ENCODE results near the gene ZNF14. TPM values are rescaled to one million over a fixed set of nuclear protein-coding genes. Genes with fewer than 3 reads are reported as not detected.

ZNF14 gene
- total and polyA plus RNA-seq, 2 of the 13 experiments (the other 11 are each of a cell fraction or from before 2014, with no cell fraction given): 1.9 to 6.2 TPM

DNA sequence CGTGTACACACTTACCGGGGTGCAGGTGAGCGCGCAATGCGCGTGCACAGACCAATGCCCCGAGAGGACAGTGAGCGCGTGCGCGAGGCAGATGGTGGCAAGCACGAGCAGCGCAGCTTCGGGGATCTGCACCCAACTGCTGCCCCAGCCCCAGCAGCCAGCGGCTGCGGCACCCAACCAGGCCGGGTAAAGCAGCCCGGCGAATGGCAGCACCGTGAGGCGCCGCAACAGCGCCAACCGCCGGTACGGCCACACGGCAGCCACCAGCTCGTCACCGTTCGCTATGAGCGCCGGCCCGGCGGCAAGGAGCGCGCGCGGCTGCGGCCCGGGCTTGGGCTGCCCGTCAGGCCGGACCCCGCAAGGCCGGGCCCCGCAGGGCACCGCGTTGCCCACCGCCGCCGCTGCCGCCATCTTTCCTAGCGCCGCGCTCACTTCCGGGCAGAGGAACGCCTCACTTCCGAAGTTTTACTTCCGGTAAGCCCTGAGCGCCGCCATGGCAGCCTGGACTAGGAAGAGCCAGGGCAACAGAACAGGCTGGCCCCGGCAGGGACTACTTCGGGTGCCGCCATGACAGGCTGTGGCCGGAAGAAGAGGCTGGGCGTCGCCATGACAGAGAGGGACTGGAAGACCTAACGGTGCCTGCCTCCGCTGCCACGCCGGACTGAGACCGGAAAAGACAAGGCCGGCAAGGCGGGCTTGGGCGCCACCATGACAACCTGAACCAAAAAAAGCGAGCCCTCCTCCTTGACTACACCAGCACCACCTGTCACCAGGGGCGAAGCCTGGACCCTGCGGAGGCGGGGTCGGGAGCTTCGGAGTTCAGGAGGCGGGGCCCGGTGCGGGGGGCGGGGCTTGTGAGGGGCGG, 69.4 kb downstream of the ZNF14 start, which contains the start of gene ATP13A1 (continued):
- TF ChIP-seq, protein P1, sequence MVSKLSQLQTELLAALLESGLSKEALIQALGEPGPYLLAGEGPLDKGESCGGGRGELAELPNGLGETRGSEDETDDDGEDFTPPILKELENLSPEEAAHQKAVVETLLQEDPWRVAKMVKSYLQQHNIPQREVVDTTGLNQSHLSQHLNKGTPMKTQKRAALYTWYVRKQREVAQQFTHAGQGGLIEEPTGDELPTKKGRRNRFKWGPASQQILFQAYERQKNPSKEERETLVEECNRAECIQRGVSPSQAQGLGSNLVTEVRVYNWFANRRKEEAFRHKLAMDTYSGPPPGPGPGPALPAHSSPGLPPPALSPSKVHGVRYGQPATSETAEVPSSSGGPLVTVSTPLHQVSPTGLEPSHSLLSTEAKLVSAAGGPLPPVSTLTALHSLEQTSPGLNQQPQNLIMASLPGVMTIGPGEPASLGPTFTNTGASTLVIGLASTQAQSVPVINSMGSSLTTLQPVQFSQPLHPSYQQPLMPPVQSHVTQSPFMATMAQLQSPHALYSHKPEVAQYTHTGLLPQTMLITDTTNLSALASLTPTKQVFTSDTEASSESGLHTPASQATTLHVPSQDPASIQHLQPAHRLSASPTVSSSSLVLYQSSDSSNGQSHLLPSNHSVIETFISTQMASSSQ (IDR thresholded peaks at IDR 0.05; ENCODE audit: low read depth): no peak
- TF ChIP-seq, protein P1 (CRISPR knock-in tag; IDR thresholded peaks at IDR 0.05; ENCODE audit: borderline replicate concordance): peak; percentile 23; the same call in 1 of the 2 replicates
- TF ChIP-seq KDM5B (CRISPR knock-in tag; IDR thresholded peaks at IDR 0.05; ENCODE audit: borderline replicate concordance): peak; percentile 73; the same call in 1 of the 2 replicates
- TF ChIP-seq, protein P2, sequence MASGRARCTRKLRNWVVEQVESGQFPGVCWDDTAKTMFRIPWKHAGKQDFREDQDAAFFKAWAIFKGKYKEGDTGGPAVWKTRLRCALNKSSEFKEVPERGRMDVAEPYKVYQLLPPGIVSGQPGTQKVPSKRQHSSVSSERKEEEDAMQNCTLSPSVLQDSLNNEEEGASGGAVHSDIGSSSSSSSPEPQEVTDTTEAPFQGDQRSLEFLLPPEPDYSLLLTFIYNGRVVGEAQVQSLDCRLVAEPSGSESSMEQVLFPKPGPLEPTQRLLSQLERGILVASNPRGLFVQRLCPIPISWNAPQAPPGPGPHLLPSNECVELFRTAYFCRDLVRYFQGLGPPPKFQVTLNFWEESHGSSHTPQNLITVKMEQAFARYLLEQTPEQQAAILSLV (CRISPR knock-in tag; IDR thresholded peaks at IDR 0.05; ENCODE audit: borderline replicate concordance): no peak
- peak; percentile 85 for TF ChIP-seq ZNF563 (CRISPR knock-in tag; IDR thresholded peaks at IDR 0.05)
- TF ChIP-seq GATAD2A (CRISPR knock-in tag; IDR thresholded peaks at IDR 0.05): no peak
- TF ChIP-seq ZNF766 (CRISPR knock-in tag; IDR thresholded peaks at IDR 0.05; ENCODE audit: borderline replicate concordance): 0 out of 2 replicates have a peak, but pooled peaks have one; percentile 59
- no peak for TF ChIP-seq MTF2 (CRISPR knock-in tag; IDR thresholded peaks at IDR 0.05; ENCODE audit: borderline replicate concordance)
- peak; percentile 100 for TF ChIP-seq YY1 (IDR thresholded peaks at IDR 0.05; ENCODE audit: insufficient read depth, insufficient replicate concordance, low read depth, low read length)
- TF ChIP-seq ZZZ3 (CRISPR knock-in tag; IDR thresholded peaks at IDR 0.05; ENCODE audit: borderline replicate concordance): 0 out of 2 replicates have a peak, but pooled peaks have one; percentile 57
- TF ChIP-seq, protein P3, sequence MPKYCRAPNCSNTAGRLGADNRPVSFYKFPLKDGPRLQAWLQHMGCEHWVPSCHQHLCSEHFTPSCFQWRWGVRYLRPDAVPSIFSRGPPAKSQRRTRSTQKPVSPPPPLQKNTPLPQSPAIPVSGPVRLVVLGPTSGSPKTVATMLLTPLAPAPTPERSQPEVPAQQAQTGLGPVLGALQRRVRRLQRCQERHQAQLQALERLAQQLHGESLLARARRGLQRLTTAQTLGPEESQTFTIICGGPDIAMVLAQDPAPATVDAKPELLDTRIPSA (CRISPR knock-in tag; IDR thresholded peaks at IDR 0.05; ENCODE audit: borderline replicate concordance): no peak
- 0 out of 2 replicates have a peak, but pooled peaks have one; percentile 1 for TF ChIP-seq ZNF724P (CRISPR knock-in tag; IDR thresholded peaks at IDR 0.05; ENCODE audit: borderline replicate concordance)
- peak; percentile 80 for TF ChIP-seq ZNF772 (CRISPR knock-in tag; IDR thresholded peaks at IDR 0.05)
- TF ChIP-seq ZNF235 (CRISPR knock-in tag; IDR thresholded peaks at IDR 0.05; ENCODE audit: borderline replicate concordance): no peak
- TF ChIP-seq, protein P4, sequence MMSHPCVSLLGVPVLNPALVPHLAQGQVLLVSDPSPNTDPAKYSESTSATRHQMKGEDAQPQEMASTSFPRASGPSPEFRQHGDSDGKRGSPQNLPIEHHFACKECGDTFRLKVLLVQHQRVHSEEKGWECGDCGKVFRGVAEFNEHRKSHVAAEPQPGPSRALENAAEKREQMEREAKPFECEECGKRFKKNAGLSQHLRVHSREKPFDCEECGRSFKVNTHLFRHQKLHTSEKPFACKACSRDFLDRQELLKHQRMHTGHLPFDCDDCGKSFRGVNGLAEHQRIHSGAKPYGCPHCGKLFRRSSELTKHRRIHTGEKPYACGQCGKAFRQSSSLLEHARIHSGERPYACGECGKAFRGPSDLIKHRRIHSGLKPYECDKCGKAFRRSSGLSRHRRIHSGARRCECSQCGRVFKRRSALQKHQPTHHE (CRISPR knock-in tag; IDR thresholded peaks at IDR 0.05; ENCODE audit: borderline replicate concordance): 0 out of 2 replicates have a peak, but pooled peaks have one; percentile 43
- peak; percentile 55; the same call in 1 of the 2 replicates for TF ChIP-seq SATB2 (CRISPR knock-in tag; IDR thresholded peaks at IDR 0.05)
- no peak for TF ChIP-seq PRMT3 (CRISPR knock-in tag; IDR thresholded peaks at IDR 0.05; ENCODE audit: borderline replicate concordance, low read depth)
- TF ChIP-seq RBM22 (optimal IDR thresholded peaks at IDR 0.05; ENCODE audit: low read length): no peak
- TF ChIP-seq MAFF (IDR thresholded peaks at IDR 0.05; ENCODE audit: low read depth, low read length): no peak
- 0 out of 2 replicates have a peak, but pooled peaks have one; percentile 47 for TF ChIP-seq HES4 (CRISPR knock-in tag; IDR thresholded peaks at IDR 0.05; ENCODE audit: borderline replicate concordance)
- 0 out of 2 replicates have a peak, but pooled peaks have one; percentile 21 for TF ChIP-seq MXD4 (CRISPR knock-in tag; IDR thresholded peaks at IDR 0.05)
- TF ChIP-seq ZNF274 (CRISPR knock-in tag; IDR thresholded peaks at IDR 0.05): no peak
